ENCODE measurements around the gene RXRA. TPM values are rescaled to one million over a fixed set of nuclear protein-coding genes. Genes with fewer than 3 reads are reported as not detected.

The RXRA gene
- total RNA-seq, 1 donor from 2014 or later: 85.7 TPM

DNA sequence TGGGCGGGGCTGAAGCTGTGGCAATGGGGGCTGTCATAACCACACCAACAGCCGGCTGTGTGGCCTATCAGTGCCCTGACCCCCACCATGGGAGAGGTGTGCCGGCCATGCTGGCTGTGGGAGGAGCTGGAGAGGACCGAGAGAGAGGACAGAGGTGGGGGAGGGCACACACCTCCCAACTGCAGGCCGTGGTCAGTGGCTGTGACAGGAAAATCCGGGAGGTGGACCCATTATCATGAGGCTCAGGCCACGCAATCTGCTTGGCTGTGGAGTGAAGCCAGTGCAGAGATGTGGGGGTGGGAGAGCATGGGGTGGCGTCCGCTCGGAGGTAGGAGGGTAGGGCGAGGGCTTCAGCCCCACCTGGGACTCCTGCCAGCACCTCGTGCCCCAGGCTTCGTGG lies 136.1 kb downstream of the RXRA start:
- TF ChIP-seq, protein P1, sequence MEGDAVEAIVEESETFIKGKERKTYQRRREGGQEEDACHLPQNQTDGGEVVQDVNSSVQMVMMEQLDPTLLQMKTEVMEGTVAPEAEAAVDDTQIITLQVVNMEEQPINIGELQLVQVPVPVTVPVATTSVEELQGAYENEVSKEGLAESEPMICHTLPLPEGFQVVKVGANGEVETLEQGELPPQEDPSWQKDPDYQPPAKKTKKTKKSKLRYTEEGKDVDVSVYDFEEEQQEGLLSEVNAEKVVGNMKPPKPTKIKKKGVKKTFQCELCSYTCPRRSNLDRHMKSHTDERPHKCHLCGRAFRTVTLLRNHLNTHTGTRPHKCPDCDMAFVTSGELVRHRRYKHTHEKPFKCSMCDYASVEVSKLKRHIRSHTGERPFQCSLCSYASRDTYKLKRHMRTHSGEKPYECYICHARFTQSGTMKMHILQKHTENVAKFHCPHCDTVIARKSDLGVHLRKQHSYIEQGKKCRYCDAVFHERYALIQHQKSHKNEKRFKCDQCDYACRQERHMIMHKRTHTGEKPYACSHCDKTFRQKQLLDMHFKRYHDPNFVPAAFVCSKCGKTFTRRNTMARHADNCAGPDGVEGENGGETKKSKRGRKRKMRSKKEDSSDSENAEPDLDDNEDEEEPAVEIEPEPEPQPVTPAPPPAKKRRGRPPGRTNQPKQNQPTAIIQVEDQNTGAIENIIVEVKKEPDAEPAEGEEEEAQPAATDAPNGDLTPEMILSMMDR (IDR thresholded peaks at IDR 0.05): no peak
- intact Hi-C loops (cut with DNase I): no loop called here
- no peaks in the 10 kb centered on the region for H3K9me3 ChIP-seq
- H3K4me1 ChIP-seq: no peaks in the 10 kb centered on the region
- H3K36me3 ChIP-seq: no peaks in the 10 kb centered on the region
- ATAC-seq: no peak
- no peaks in the 10 kb centered on the region for H3K27me3 ChIP-seq (ENCODE audit: low read depth)
- H3K27ac ChIP-seq: no peak overlapping the region
- no peak overlapping the region for H3K4me3 ChIP-seq
- DNase-seq: no peak

DNA sequence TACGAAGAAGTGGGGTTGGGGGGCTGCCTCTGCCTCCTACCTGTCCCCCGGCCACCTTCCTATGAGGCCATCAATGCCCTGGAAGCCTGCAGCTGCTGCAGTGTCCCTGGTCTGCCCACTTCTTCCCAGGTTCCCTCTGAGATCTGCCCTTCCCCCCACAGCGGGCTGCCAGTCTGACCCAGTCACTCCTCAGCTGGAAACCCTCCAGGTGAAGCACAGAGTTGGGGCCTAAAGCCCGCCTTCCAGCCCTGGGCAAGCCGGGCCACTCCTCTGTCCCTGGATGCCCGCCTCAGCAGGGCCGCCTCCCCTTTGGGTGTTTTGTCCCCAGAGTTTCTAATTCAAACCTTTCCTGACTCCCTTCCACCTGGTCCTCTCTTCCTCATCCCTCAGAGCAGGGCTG lies 137.0 kb downstream of the RXRA start:
- Histone ChIP-seq H3K27me3 (ENCODE audit: low read depth) (no peaks in the 10 kb centered on the region), H3K4me1 (no peaks in the 10 kb centered on the region), H3K4me3 (no peak overlapping the region), H3K36me3 (no peaks in the 10 kb centered on the region), H3K9me3 (no peaks in the 10 kb centered on the region), H3K27ac (no peak overlapping the region)
- ATAC-seq: no peak
- intact Hi-C loops (cut with DNase I): no loop called here
- no peak for DNase-seq
- TF ChIP-seq, protein P1 (IDR thresholded peaks at IDR 0.05): no peak

DNA sequence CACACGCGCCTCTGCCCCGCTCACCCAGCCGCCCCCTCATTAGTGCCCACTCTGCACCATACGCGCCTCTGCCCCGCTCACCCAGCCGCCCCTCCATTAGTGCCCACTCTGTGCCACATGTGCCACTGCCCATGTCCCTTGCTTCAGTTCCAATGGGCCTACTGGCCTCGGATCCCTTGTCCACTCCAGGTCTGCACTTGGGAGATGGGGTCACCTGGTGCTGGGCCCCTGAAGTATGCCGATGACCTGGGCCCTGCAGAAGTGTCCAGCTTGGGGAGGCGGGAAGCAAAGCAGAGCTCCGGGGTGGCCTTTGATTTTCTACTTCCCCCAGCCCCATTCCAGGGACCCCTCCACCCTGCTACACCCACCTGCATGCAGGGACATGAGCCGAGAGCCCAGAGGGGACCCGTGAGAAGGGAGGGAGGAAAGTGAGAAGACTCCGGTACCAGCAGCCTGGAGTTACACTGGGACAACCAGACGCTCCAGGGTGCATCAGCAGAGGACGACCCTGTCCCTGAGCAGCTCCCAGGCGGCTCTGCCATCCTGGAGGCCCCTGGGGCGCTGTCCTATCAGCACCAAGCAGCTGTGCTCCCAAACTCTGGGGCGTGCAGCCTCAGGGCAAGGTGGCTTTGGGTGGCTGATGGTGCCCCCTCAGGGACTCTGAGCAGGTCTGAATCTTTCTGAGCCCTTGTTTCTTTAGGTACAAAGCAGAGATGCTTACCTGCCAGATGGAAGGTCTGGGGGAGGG lies 140.8 kb downstream of the RXRA start:
- H3K27ac ChIP-seq: no peak overlapping the region
- ATAC-seq: no peak
- no peaks in the 10 kb centered on the region for H3K36me3 ChIP-seq
- no peak overlapping the region for H3K4me3 ChIP-seq
- H3K4me1 ChIP-seq: peaks cover 8% of the 10 kb centered on the region
- no peaks in the 10 kb centered on the region for H3K27me3 ChIP-seq (ENCODE audit: low read depth)
- intact Hi-C loops (cut with DNase I): no loop called here
- TF ChIP-seq, protein P1 (IDR thresholded peaks at IDR 0.05): no peak
- DNase-seq: no peak
- H3K9me3 ChIP-seq: no peaks in the 10 kb centered on the region

DNA sequence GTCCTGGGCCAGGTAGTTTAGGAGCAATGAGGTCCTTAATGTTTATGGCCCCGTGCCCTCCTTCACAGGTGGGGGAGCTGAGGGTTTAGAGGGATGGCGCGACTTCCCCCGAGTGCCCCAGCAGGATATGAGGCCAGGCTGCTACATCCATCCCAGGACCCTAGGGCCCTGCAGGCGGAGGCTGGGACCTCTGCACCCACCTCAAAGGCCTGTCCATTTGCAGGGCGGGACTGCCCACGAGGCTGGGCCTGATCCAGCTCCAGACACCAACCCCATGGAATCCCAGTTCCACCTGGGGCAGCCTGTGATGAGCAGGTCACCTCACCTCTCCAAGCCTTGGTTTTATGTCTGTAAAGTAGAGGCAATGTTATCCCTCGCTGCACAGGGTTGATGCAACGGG lies 142.1 kb downstream of the RXRA start:
- H3K4me1 ChIP-seq: peaks cover 8% of the 10 kb centered on the region
- ATAC-seq: peak in 1 of 2 donors; percentile 5
- intact Hi-C loops (cut with DNase I): no loop called here
- peak overlapping the region; percentile 34 for H3K27ac ChIP-seq
- no peaks in the 10 kb centered on the region for H3K9me3 ChIP-seq
- no peak overlapping the region for H3K4me3 ChIP-seq
- H3K27me3 ChIP-seq (ENCODE audit: low read depth): no peaks in the 10 kb centered on the region
- TF ChIP-seq, protein P1 (IDR thresholded peaks at IDR 0.05): no peak
- H3K36me3 ChIP-seq: no peaks in the 10 kb centered on the region
- DNase-seq: no peak

GRCh38 chr9:134469041-134469875 lies 143.0 kb downstream of the RXRA start:
- H3K9me3 ChIP-seq: no peaks in the 10 kb centered on the region
- DNase-seq: peak; percentile 78
- TF ChIP-seq, protein P1 (IDR thresholded peaks at IDR 0.05): no peak
- no peaks in the 10 kb centered on the region for H3K36me3 ChIP-seq
- no peaks in the 10 kb centered on the region for H3K27me3 ChIP-seq (ENCODE audit: low read depth)
- peaks cover 8% of the 10 kb centered on the region for H3K4me1 ChIP-seq
- peak overlapping the region; percentile 34 for H3K27ac ChIP-seq
- intact Hi-C loops (cut with DNase I): no loop called here
- peak; percentile 90 to 96 for ATAC-seq
- no peak overlapping the region for H3K4me3 ChIP-seq

Data from lower lobe of right lung (tissue), 2 donors.